H1 (cell line): Measurements from ENCODE around the gene MED6. TPM values are rescaled to one million over a fixed set of nuclear protein-coding genes. Genes with fewer than 3 reads are reported as not detected.
A peak's percentile ranks its signal among the peaks of the same experiment; 100 is the strongest.

Experiments used
- ASH2L ChIP-seq: fragments of 200-600, 300-600 bp; sonication (generic); IDR thresholded peaks from one replicate; pipeline ENCODE4 v1.7.1; 2017; ENCODE audit warnings: low read length
- CHD1 ChIP-seq: IDR thresholded peaks from 2 replicates; pipeline ENCODE4 v1.6.1; 2012; ENCODE audit warnings: low read depth, low read length, improper control_type of control experiment
- EGR1 ChIP-seq: IDR thresholded peaks from 2 replicates; pipeline ENCODE4 v1.6.1; 2011; ENCODE audit warnings: low read depth, low read length, borderline replicate concordance
- GABPA ChIP-seq: IDR thresholded peaks from 2 replicates; pipeline ENCODE4 v1.6.1; 2011; ENCODE audit warnings: mild to moderate bottlenecking, low read length, moderate library complexity, borderline replicate concordance; ENCODE audit not compliant: insufficient read depth
- HDAC2 ChIP-seq, 2 experiments: fragments of 300-600 bp in 1 of 2; sonication (generic) in 1 of 2; IDR thresholded peaks; 2 replicates each; pipeline ENCODE4 v1.6.1; 2011 to 2012; ENCODE audit warnings: low read depth in 2 of 2, low read length in 2 of 2, mild to moderate bottlenecking in 2 of 2, moderate library complexity in 2 of 2, borderline replicate concordance in 1 of 2, inconsistent platforms in 1 of 2
- KDM5A ChIP-seq: fragments of 200-600 bp; IDR thresholded peaks from 2 replicates; pipeline ENCODE4 v1.7.1; 2012; ENCODE audit warnings: mild to moderate bottlenecking, low read length, inconsistent platforms, mixed read lengths
- NANOG ChIP-seq: IDR thresholded peaks from 2 replicates; pipeline ENCODE4 v1.6.1; 2011; ENCODE audit warnings: low read length, low read depth, mild to moderate bottlenecking, inconsistent platforms; ENCODE audit not compliant: insufficient read depth, poor library complexity, severe bottlenecking
- NRF1 ChIP-seq: IDR thresholded peaks from 2 replicates; pipeline ENCODE4 v1.6.1; 2011; ENCODE audit warnings: mild to moderate bottlenecking, low read depth, low read length, improper control_type of control experiment
- PHF8 ChIP-seq: fragments of 200-600 bp; sonication (generic); conservative IDR thresholded peaks from 2 replicates; pipeline ENCODE4 v1.7.1; 2012; ENCODE audit warnings: low read depth, mild to moderate bottlenecking, inconsistent platforms, low read length, moderate library complexity
- RBBP5 ChIP-seq: IDR thresholded peaks from 2 replicates; pipeline ENCODE4 v1.7.1; 2012; ENCODE audit warnings: low read depth, mild to moderate bottlenecking, inconsistent platforms, low read length, moderate library complexity, borderline replicate concordance
- SIN3A ChIP-seq, 2 experiments: IDR thresholded peaks in 1 of 2; conservative IDR thresholded peaks in 1 of 2; 2 replicates each; pipeline ENCODE4 v1.6.1; 2011 to 2012; ENCODE audit warnings: low read length in 2 of 2, improper control_type of control experiment in 1 of 2, low read depth in 1 of 2, mild to moderate bottlenecking in 1 of 2
- SIRT6 ChIP-seq: IDR thresholded peaks from one replicate; pipeline ENCODE4 v1.7.1; 2012; ENCODE audit warnings: low read length, inconsistent platforms
- SP4 ChIP-seq: IDR thresholded peaks from 2 replicates; pipeline ENCODE4 v1.6.1; 2012; ENCODE audit warnings: low read length, inconsistent platforms
- TAF1 ChIP-seq: IDR thresholded peaks from 2 replicates; pipeline ENCODE4 v1.6.1; 2011; ENCODE audit warnings: mild to moderate bottlenecking, low read depth, low read length
- TCF12 ChIP-seq: IDR thresholded peaks from 2 replicates; pipeline ENCODE4 v1.6.1; 2011; ENCODE audit warnings: low read depth, mild to moderate bottlenecking, low read length
- USF2 ChIP-seq: IDR thresholded peaks from 2 replicates; pipeline ENCODE4 v1.6.1; 2011; ENCODE audit warnings: low read length, improper control_type of control experiment
- polyA plus RNA-seq, 7 experiments: library from polyadenylated mRNA; depleted of rRNA in 3 of 7; stranded (reverse) in 5 of 7; unstranded in 2 of 7; fragments of >200 nt in 5 of 7; fragments of 200-250 nt in 2 of 7; gene quantifications; 1 replicate in 5 of 7; 2 replicates in 1 of 7; 4 replicates in 1 of 7; pipeline versions ENCODE4 v1.2.1 to v1.2.3, GENCODE V29; 2011 to 2013; ENCODE audit warnings: missing spikeins in 2 of 7, mixed read lengths in 2 of 7
- total RNA-seq: library from RNA; stranded (reverse); fragmentation: NEBNext Ultra II Directional; extraction: Animal tissue kit (Norgen Biotek cat#: 25700); gene quantifications from 2 replicates; pipeline ENCODE4 v1.2.1, GENCODE V29; 2021

The MED6 gene
- total and polyA plus RNA-seq, 2 of the 8 experiments (the other 6 are each of a cell fraction or from before 2014, with no cell fraction given): 33.1 to 39.7 TPM

GRCh38 chr14:70600382-70601157 lies at the start of gene MED6 (continued):
- TF ChIP-seq SIN3A (conservative IDR thresholded peaks at IDR 0.05 in 1 of 2, IDR thresholded peaks at IDR 0.05 in 1 of 2; ENCODE audit: low read depth in 1 of 2, low read length in 2 of 2): 0 out of 4 replicates have a peak, but pooled peaks have one; percentile 21 to 55
- TF ChIP-seq SP4: no peak
- peak; percentile 100 for TF ChIP-seq KDM5A
- no peak for TF ChIP-seq TCF12
- no peak for TF ChIP-seq RBBP5
- TF ChIP-seq TAF1: peak; percentile 93
- peak in 1 of 2 experiments; percentile 99; a peak in 2 of 4 replicates for TF ChIP-seq HDAC2 (IDR thresholded peaks at IDR 0.05; ENCODE audit: borderline replicate concordance in 1 of 2, low read depth in 2 of 2, low read length in 2 of 2)
- TF ChIP-seq NANOG: no peak
- TF ChIP-seq USF2: no peak
- TF ChIP-seq SIRT6: no peak
- TF ChIP-seq PHF8: peak; percentile 89
- TF ChIP-seq CHD1: no peak
- no peak for TF ChIP-seq EGR1
- peak; percentile 46 for TF ChIP-seq NRF1
- TF ChIP-seq GABPA: peak; percentile 92
- TF ChIP-seq ASH2L: peak; percentile 95
